ENCODE results near the gene SPOCD1. TPM values are rescaled to one million over a fixed set of nuclear protein-coding genes. Genes with fewer than 3 reads are reported as not detected.

SPOCD1 gene
- total and polyA plus RNA-seq, 10 donors: 0.74 to 5.0 (median 3.0) TPM

DNA sequence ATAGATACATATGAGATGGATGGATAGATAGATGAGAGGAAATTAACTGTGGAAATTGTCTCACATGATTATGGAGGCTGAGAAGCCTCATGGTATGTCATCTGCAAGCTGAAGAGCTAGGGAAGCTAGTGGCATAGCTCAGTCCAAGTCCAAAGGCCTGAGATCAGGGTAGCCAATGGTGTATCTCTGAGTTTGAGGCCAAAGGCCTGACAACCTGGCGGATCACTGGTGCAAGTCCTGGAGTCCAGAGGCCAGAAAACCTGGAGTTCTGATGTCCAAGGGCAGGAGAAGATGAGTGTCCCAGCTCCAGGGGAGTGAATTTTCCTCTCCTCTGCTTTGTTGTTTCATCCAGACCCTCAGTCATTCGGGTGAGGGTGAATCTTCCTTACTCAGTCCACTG lies 43.9 kb upstream of the SPOCD1 start:
- 92 to 100% (median 97%) methylated on average over 2 of the region's 2 CpGs for WGBS, 5 donors

DNA sequence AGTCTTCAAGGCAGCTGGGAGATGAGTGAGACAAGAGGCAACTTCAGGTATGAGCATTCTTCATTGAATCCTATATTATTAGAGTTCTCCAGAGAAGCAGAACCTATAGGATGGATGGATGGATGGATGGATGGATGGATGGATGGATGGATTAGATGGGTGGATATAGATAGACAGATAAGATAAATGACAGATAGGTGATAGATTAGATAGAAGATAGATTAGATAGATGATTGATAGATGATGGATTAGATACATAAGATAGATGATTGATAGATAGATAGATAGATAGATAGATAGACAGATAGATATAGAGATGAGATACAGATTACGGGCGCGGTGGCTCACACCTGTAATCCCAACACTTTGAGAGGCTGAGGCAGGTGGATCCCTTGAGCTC lies 43.2 kb upstream of the SPOCD1 start:
- H3K27me3 ChIP-seq (replicated peaks in 1 of 7): no peaks in the 10 kb centered on the region
- 91 to 100% (median 100%) methylated on average over 3 of the region's 3 CpGs for WGBS, 5 donors
- TF ChIP-seq POLR2A (IDR thresholded peaks at IDR 0.05) (no peak), POLR2AphosphoS5 (IDR thresholded peaks at IDR 0.05) (no peak)
- TF ChIP-seq, protein P1, sequence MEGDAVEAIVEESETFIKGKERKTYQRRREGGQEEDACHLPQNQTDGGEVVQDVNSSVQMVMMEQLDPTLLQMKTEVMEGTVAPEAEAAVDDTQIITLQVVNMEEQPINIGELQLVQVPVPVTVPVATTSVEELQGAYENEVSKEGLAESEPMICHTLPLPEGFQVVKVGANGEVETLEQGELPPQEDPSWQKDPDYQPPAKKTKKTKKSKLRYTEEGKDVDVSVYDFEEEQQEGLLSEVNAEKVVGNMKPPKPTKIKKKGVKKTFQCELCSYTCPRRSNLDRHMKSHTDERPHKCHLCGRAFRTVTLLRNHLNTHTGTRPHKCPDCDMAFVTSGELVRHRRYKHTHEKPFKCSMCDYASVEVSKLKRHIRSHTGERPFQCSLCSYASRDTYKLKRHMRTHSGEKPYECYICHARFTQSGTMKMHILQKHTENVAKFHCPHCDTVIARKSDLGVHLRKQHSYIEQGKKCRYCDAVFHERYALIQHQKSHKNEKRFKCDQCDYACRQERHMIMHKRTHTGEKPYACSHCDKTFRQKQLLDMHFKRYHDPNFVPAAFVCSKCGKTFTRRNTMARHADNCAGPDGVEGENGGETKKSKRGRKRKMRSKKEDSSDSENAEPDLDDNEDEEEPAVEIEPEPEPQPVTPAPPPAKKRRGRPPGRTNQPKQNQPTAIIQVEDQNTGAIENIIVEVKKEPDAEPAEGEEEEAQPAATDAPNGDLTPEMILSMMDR (IDR thresholded peaks at IDR 0.05 in 8 of 11, conservative IDR thresholded peaks at IDR 0.05 in 3 of 11): no peak
- no peak for DNase-seq
- H3K9me3 ChIP-seq: no peaks in the 10 kb centered on the region
- no peaks in the 10 kb centered on the region for H3K4me1 ChIP-seq
- H3K27ac ChIP-seq: no peak overlapping the region
- no peak overlapping the region for H3K4me3 ChIP-seq
- intact Hi-C loops (cut with DNase I; ENCODE audit: low total_unique reads): no loop called here
- no peaks in the 10 kb centered on the region for H3K36me3 ChIP-seq

More for the DNA sequence above, 43.9 kb upstream of the SPOCD1 start:
- no peak for DNase-seq
- Histone ChIP-seq H3K36me3 (no peaks in the 10 kb centered on the region), H3K27me3 (replicated peaks in 1 of 7) (no peaks in the 10 kb centered on the region), H3K9me3 (no peaks in the 10 kb centered on the region), H3K4me1 (no peaks in the 10 kb centered on the region), H3K27ac (no peak overlapping the region), H3K4me3 (no peak overlapping the region)
- no peak for TF ChIP-seq POLR2A (IDR thresholded peaks at IDR 0.05)
- TF ChIP-seq, protein P1 (IDR thresholded peaks at IDR 0.05 in 8 of 11, conservative IDR thresholded peaks at IDR 0.05 in 3 of 11): no peak
- TF ChIP-seq POLR2AphosphoS5 (IDR thresholded peaks at IDR 0.05): no peak
- intact Hi-C loops (cut with DNase I; ENCODE audit: low total_unique reads): no loop called here

GRCh38 chr1:31857863-31858262 lies 42.0 kb upstream of the SPOCD1 start:
- DNase-seq: no peak
- 82 to 90% (median 90%) methylated on average over 6 of the region's 6 CpGs for WGBS, 5 donors

GRCh38 chr1:31856140-31856539 lies 40.3 kb upstream of the SPOCD1 start:
- H3K4me3 ChIP-seq: no peak overlapping the region
- intact Hi-C loops (cut with DNase I; ENCODE audit: low total_unique reads): no loop called here
- no peaks in the 10 kb centered on the region for H3K36me3 ChIP-seq
- H3K27me3 ChIP-seq (replicated peaks in 1 of 7): no peaks in the 10 kb centered on the region
- no peak for DNase-seq
- WGBS, 5 donors: 91 to 96% (median 95%) methylated on average over 6 of the region's 6 CpGs
- TF ChIP-seq POLR2AphosphoS5 (IDR thresholded peaks at IDR 0.05): no peak
- TF ChIP-seq, protein P1 (IDR thresholded peaks at IDR 0.05 in 8 of 11, conservative IDR thresholded peaks at IDR 0.05 in 3 of 11): no peak
- TF ChIP-seq POLR2A (IDR thresholded peaks at IDR 0.05): no peak
- no peak overlapping the region for H3K27ac ChIP-seq
- H3K4me1 ChIP-seq: no peaks in the 10 kb centered on the region
- H3K9me3 ChIP-seq: no peaks in the 10 kb centered on the region

More at GRCh38 chr1:31857863-31858262, 42.0 kb upstream of the SPOCD1 start:
- no peak overlapping the region for H3K27ac ChIP-seq
- intact Hi-C loops (cut with DNase I; ENCODE audit: low total_unique reads): no loop called here
- no peak overlapping the region for H3K4me3 ChIP-seq
- no peaks in the 10 kb centered on the region for H3K36me3 ChIP-seq
- H3K27me3 ChIP-seq (replicated peaks in 1 of 7): no peaks in the 10 kb centered on the region
- no peaks in the 10 kb centered on the region for H3K9me3 ChIP-seq
- H3K4me1 ChIP-seq: no peaks in the 10 kb centered on the region
- TF ChIP-seq, protein P1 (IDR thresholded peaks at IDR 0.05 in 8 of 11, conservative IDR thresholded peaks at IDR 0.05 in 3 of 11): no peak
- TF ChIP-seq POLR2A (IDR thresholded peaks at IDR 0.05) (no peak), POLR2AphosphoS5 (IDR thresholded peaks at IDR 0.05) (no peak)

All from spleen (tissue), 11 donors.